Measurements from ENCODE around the gene BPIFB1.

DNA sequence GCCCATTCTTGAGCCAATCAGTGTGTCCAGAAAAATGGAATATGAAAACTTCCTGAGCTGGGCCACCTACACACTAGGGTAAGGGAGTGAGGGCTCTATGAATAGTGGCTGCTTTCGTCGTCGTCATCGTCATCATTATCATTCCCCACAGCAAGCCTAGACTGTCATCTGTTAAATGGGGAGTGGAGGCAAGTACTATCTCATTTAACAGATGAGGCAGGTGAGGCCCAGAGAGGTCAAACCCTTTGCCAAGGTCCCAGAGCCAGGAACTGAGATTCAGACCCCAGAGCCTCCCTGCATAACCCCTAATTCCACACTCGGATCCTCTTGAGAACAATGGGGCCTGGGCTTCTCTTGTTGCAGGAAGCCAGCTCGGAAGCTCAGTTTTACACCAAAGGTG, 20.6 kb downstream of the BPIFB1 start:
- TF ChIP-seq, protein P1, sequence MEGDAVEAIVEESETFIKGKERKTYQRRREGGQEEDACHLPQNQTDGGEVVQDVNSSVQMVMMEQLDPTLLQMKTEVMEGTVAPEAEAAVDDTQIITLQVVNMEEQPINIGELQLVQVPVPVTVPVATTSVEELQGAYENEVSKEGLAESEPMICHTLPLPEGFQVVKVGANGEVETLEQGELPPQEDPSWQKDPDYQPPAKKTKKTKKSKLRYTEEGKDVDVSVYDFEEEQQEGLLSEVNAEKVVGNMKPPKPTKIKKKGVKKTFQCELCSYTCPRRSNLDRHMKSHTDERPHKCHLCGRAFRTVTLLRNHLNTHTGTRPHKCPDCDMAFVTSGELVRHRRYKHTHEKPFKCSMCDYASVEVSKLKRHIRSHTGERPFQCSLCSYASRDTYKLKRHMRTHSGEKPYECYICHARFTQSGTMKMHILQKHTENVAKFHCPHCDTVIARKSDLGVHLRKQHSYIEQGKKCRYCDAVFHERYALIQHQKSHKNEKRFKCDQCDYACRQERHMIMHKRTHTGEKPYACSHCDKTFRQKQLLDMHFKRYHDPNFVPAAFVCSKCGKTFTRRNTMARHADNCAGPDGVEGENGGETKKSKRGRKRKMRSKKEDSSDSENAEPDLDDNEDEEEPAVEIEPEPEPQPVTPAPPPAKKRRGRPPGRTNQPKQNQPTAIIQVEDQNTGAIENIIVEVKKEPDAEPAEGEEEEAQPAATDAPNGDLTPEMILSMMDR (IDR thresholded peaks at IDR 0.05): no peak
- TF ChIP-seq EZH2 (IDR thresholded peaks at IDR 0.05) (no peak), EZH2phosphoT487 (IDR thresholded peaks at IDR 0.05) (no peak)

All from neural progenitor cell (in vitro differentiated cells).